Measurements from ENCODE around the gene RMC1.
A peak's percentile ranks its signal among the peaks of the same experiment; 100 is the strongest.
"Not testable (repeated sequence)": the region's sequence is repeated elsewhere in the genome, so short reads cannot be mapped to it uniquely, and the experiment has no call there.

The RMC1 gene

GRCh38 chr18:23470620-23471387 lies 32.5 kb upstream of the RMC1 start:
- Histone ChIP-seq H3K4me1 (ENCODE audit: control insufficient read depth, insufficient read depth, low read length, poor library complexity, severe bottlenecking) (no peaks in the 10 kb centered on the region), H3K9me3 (ENCODE audit: control insufficient read depth, low read length) (no peaks in the 10 kb centered on the region), H3K27ac (ENCODE audit: insufficient read depth, low read length, poor library complexity, severe bottlenecking) (no peak overlapping the region), H3K36me3 (ENCODE audit: control insufficient read depth, insufficient read depth, low read length) (peaks cover 76% of the 10 kb centered on the region), H3K4me3 (ENCODE audit: insufficient read depth, low read depth, low read length, poor library complexity, severe bottlenecking) (no peak overlapping the region), H3K27me3 (replicated peaks; ENCODE audit: control insufficient read depth, insufficient read depth, low read length, poor library complexity, severe bottlenecking) (no peaks in the 10 kb centered on the region)
- no peak for DNase-seq

DNA sequence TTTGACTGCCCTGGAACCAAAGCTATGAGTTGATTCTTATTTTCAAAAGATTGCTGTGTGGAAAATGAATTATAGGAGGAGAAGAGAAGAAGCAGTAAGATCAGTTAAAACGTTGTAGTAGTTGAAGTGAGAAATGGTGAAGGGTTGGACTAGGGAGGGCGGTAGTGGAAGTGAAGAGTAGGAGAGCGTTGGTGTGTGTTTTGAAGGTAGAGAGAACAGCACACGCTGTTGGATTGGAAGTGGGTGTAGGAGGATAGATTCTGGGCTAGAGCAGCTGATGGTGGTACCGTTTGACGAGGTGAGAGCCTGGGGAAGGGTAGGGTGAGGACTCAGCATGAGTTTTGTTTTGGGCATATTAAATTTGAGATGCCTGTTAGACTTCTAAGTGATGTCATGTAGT lies 31.8 kb upstream of the RMC1 start:
- no peaks in the 10 kb centered on the region for H3K4me1 ChIP-seq (ENCODE audit: control insufficient read depth, insufficient read depth, low read length, poor library complexity, severe bottlenecking)
- no peak for DNase-seq
- no peaks in the 10 kb centered on the region for H3K27me3 ChIP-seq (replicated peaks; ENCODE audit: control insufficient read depth, insufficient read depth, low read length, poor library complexity, severe bottlenecking)
- no peak overlapping the region for H3K4me3 ChIP-seq (ENCODE audit: insufficient read depth, low read depth, low read length, poor library complexity, severe bottlenecking)
- no peaks in the 10 kb centered on the region for H3K9me3 ChIP-seq (ENCODE audit: control insufficient read depth, low read length)
- H3K27ac ChIP-seq (ENCODE audit: insufficient read depth, low read length, poor library complexity, severe bottlenecking): no peak overlapping the region
- peaks cover 76% of the 10 kb centered on the region for H3K36me3 ChIP-seq (ENCODE audit: control insufficient read depth, insufficient read depth, low read length)

DNA sequence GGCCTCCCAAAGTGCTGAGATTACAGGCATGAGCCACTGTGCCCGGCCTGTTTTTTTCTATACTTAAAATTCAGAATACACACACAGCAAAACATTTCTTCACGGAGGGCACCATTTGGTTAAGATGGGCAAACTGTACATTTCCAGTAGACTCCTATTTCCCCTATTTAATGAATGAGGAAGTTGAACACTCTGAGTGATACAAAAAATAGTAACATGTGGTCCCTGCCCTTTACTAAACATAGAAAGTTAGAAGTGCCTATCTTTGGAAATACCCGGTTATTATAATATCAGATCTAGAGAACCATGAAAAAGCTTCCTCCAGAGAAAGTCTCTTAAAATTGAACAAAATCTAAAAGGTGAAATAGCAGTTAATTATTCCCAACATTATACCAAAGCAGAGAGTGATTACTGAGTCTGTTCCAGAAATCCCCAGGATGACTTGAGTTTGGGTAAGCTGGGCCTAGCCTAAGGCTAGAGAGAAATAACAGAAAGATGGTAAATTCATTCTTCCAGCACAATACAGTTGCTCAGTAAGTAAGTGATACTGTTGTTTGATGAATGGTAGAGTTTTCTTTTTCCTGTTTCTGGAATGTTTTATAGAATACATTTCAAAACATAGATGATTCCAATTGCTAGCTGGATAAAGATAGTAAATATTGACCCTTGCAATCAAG lies 23.3 kb upstream of the RMC1 start:
- Histone ChIP-seq H3K4me1 (ENCODE audit: control insufficient read depth, insufficient read depth, low read length, poor library complexity, severe bottlenecking) (no peaks in the 10 kb centered on the region), H3K27ac (ENCODE audit: insufficient read depth, low read length, poor library complexity, severe bottlenecking) (no peak overlapping the region), H3K36me3 (ENCODE audit: control insufficient read depth, insufficient read depth, low read length) (peaks cover 54% of the 10 kb centered on the region), H3K27me3 (replicated peaks; ENCODE audit: control insufficient read depth, insufficient read depth, low read length, poor library complexity, severe bottlenecking) (no peaks in the 10 kb centered on the region), H3K4me3 (ENCODE audit: insufficient read depth, low read depth, low read length, poor library complexity, severe bottlenecking) (no peak overlapping the region), H3K9me3 (ENCODE audit: control insufficient read depth, low read length) (no peaks in the 10 kb centered on the region)
- DNase-seq: no peak

GRCh38 chr18:23484561-23485182 lies 18.6 kb upstream of the RMC1 start:
- Histone ChIP-seq H3K4me3 (ENCODE audit: insufficient read depth, low read depth, low read length, poor library complexity, severe bottlenecking) (no peak overlapping the region), H3K36me3 (ENCODE audit: control insufficient read depth, insufficient read depth, low read length) (peaks cover 19% of the 10 kb centered on the region), H3K9me3 (ENCODE audit: control insufficient read depth, low read length) (no peaks in the 10 kb centered on the region), H3K4me1 (ENCODE audit: control insufficient read depth, insufficient read depth, low read length, poor library complexity, severe bottlenecking) (no peaks in the 10 kb centered on the region), H3K27ac (ENCODE audit: insufficient read depth, low read length, poor library complexity, severe bottlenecking) (no peak overlapping the region), H3K27me3 (replicated peaks; ENCODE audit: control insufficient read depth, insufficient read depth, low read length, poor library complexity, severe bottlenecking) (no peaks in the 10 kb centered on the region)
- DNase-seq: no peak

DNA sequence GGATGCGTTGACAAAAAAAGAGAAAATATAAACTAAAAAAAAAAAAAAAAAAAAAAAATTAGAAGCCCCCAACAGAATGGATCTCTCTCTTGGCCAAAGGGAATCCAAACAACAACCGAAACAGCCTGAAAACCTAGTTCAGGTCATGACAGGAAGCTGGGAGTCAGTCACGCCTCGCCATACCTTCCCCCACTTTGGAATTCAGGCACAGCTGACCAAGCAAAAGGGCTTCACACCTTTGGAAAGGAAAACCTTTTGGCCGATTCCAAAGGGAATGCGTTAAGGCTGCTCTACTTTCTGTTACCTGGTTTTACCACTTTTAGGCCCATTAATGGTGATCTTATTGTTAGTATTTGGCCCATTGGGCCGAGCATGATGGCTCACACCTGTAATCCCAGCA lies 17.9 kb upstream of the RMC1 start:
- DNase-seq: no peak
- H3K27ac ChIP-seq (ENCODE audit: insufficient read depth, low read length, poor library complexity, severe bottlenecking): no peak overlapping the region

GRCh38 chr18:23487738-23488570 lies 15.4 kb upstream of the RMC1 start:
- Histone ChIP-seq H3K4me1 (ENCODE audit: control insufficient read depth, insufficient read depth, low read length, poor library complexity, severe bottlenecking) (no peaks in the 10 kb centered on the region), H3K9me3 (ENCODE audit: control insufficient read depth, low read length) (no peaks in the 10 kb centered on the region), H3K27me3 (replicated peaks; ENCODE audit: control insufficient read depth, insufficient read depth, low read length, poor library complexity, severe bottlenecking) (no peaks in the 10 kb centered on the region), H3K36me3 (ENCODE audit: control insufficient read depth, insufficient read depth, low read length) (no peaks in the 10 kb centered on the region), H3K4me3 (ENCODE audit: insufficient read depth, low read depth, low read length, poor library complexity, severe bottlenecking) (peak overlapping the region; percentile 35), H3K27ac (ENCODE audit: insufficient read depth, low read length, poor library complexity, severe bottlenecking) (peak overlapping the region; percentile 45)
- DNase-seq: no peak

More for the DNA sequence above, 17.9 kb upstream of the RMC1 start:
- Histone ChIP-seq H3K36me3 (ENCODE audit: control insufficient read depth, insufficient read depth, low read length) (peaks cover 12% of the 10 kb centered on the region), H3K4me3 (ENCODE audit: insufficient read depth, low read depth, low read length, poor library complexity, severe bottlenecking) (no peak overlapping the region), H3K27me3 (replicated peaks; ENCODE audit: control insufficient read depth, insufficient read depth, low read length, poor library complexity, severe bottlenecking) (no peaks in the 10 kb centered on the region), H3K9me3 (ENCODE audit: control insufficient read depth, low read length) (no peaks in the 10 kb centered on the region), H3K4me1 (ENCODE audit: control insufficient read depth, insufficient read depth, low read length, poor library complexity, severe bottlenecking) (no peaks in the 10 kb centered on the region)

GRCh38 chr18:23489586-23489985 lies 13.7 kb upstream of the RMC1 start:
- H3K4me1 ChIP-seq (ENCODE audit: control insufficient read depth, insufficient read depth, low read length, poor library complexity, severe bottlenecking); DNase-seq; H3K4me3 ChIP-seq (ENCODE audit: insufficient read depth, low read depth, low read length, poor library complexity, severe bottlenecking); H3K27me3 ChIP-seq (replicated peaks; ENCODE audit: control insufficient read depth, insufficient read depth, low read length, poor library complexity, severe bottlenecking); H3K36me3 ChIP-seq (ENCODE audit: control insufficient read depth, insufficient read depth, low read length); H3K27ac ChIP-seq (ENCODE audit: insufficient read depth, low read length, poor library complexity, severe bottlenecking); H3K9me3 ChIP-seq (ENCODE audit: control insufficient read depth, low read length): not testable (repeated sequence)

GRCh38 chr18:23493654-23494053 lies 9.7 kb upstream of the RMC1 start:
- Histone ChIP-seq H3K27me3 (replicated peaks; ENCODE audit: control insufficient read depth, insufficient read depth, low read length, poor library complexity, severe bottlenecking) (no peaks in the 10 kb centered on the region), H3K9me3 (ENCODE audit: control insufficient read depth, low read length) (no peaks in the 10 kb centered on the region), H3K36me3 (ENCODE audit: control insufficient read depth, insufficient read depth, low read length) (no peaks in the 10 kb centered on the region), H3K4me3 (ENCODE audit: insufficient read depth, low read depth, low read length, poor library complexity, severe bottlenecking) (no peak overlapping the region), H3K4me1 (ENCODE audit: control insufficient read depth, insufficient read depth, low read length, poor library complexity, severe bottlenecking) (peaks cover under 1% of the 10 kb centered on the region), H3K27ac (ENCODE audit: insufficient read depth, low read length, poor library complexity, severe bottlenecking) (no peak overlapping the region)
- no peak for DNase-seq

GRCh38 chr18:23494992-23495391 lies 8.3 kb upstream of the RMC1 start:
- Histone ChIP-seq H3K4me1 (ENCODE audit: control insufficient read depth, insufficient read depth, low read length, poor library complexity, severe bottlenecking) (peaks cover 5% of the 10 kb centered on the region), H3K4me3 (ENCODE audit: insufficient read depth, low read depth, low read length, poor library complexity, severe bottlenecking) (no peak overlapping the region), H3K27ac (ENCODE audit: insufficient read depth, low read length, poor library complexity, severe bottlenecking) (no peak overlapping the region), H3K9me3 (ENCODE audit: control insufficient read depth, low read length) (no peaks in the 10 kb centered on the region), H3K27me3 (replicated peaks; ENCODE audit: control insufficient read depth, insufficient read depth, low read length, poor library complexity, severe bottlenecking) (no peaks in the 10 kb centered on the region), H3K36me3 (ENCODE audit: control insufficient read depth, insufficient read depth, low read length) (no peaks in the 10 kb centered on the region)
- DNase-seq: no peak

All from effector memory CD4-positive, alpha-beta T cell (primary cell).